CD4-positive, alpha-beta memory T cell (primary cell): ENCODE measurements around the gene TAPBPL. TPM values are rescaled to one million over a fixed set of nuclear protein-coding genes. Genes with fewer than 3 reads are reported as not detected.
A peak's percentile ranks its signal among the peaks of the same experiment; 100 is the strongest.
"Not testable (repeated sequence)": the region's sequence is repeated elsewhere in the genome, so short reads cannot be mapped to it uniquely, and the experiment has no call there.

ENCODE experiments used
- CTCF ChIA-PET: fragments of 350-600 bp; sonication (Branson Sonifier 250); formaldehyde crosslinking; loops from one replicate; lab custom pipeline; 2021; ENCODE audit warnings: inconsistent platforms; ENCODE audit not compliant: partially characterized antibody; lab: Charles Lee
- POLR2A ChIA-PET: fragments of 350-600 bp; sonication (Branson Sonifier 250); formaldehyde crosslinking; loops from one replicate; lab custom pipeline; 2021; ENCODE audit not compliant: partially characterized antibody; lab: Charles Lee
- DNase-seq, 5 donors: peaks; one replicate each; pipeline versions ENCODE4 v3.0.0 to v3.0.0-alpha.2; 2020 to 2022; ENCODE audit warnings: mixed read lengths in 1 of 5
- H3K27ac ChIP-seq: one replicate; pipeline ENCODE4 v1.7.0; 2013; ENCODE audit warnings: low read depth, low read length
- H3K27me3 ChIP-seq: 2 replicates; pipeline ENCODE4 v1.7.0; 2013; ENCODE audit warnings: mild to moderate bottlenecking, low read length, moderate library complexity; ENCODE audit not compliant: insufficient read depth
- H3K36me3 ChIP-seq: 2 replicates; pipeline ENCODE4 v1.7.0; 2013; ENCODE audit warnings: mild to moderate bottlenecking, low read length, moderate library complexity; ENCODE audit not compliant: insufficient read depth
- H3K4me1 ChIP-seq: 2 replicates; pipeline ENCODE4 v1.7.0; 2013; ENCODE audit warnings: mild to moderate bottlenecking, low read length, moderate library complexity; ENCODE audit not compliant: insufficient read depth
- H3K4me3 ChIP-seq, 2 donors: one replicate each; pipeline ENCODE4 v1.7.0; 2013; ENCODE audit warnings: low read length in 2 of 2, mild to moderate bottlenecking in 1 of 2
- H3K9me3 ChIP-seq, 2 donors: one replicate each; pipeline ENCODE4 v1.7.0; 2013; ENCODE audit warnings: low read length in 2 of 2, control low read depth in 1 of 2; ENCODE audit not compliant: control insufficient read depth in 1 of 2
- H3K27ac Mint-ChIP-seq, 7 donors: one replicate each; pipeline ENCODE4 v1.8.0; 2020 to 2021; ENCODE audit warnings: mixed read lengths in 7 of 7, mild to moderate bottlenecking in 6 of 7, inconsistent platforms in 3 of 7, moderate library complexity in 3 of 7
- H3K27me3 Mint-ChIP-seq, 2 donors: one replicate each; pipeline ENCODE4 v1.8.0; 2020 to 2021; ENCODE audit warnings: mixed read lengths in 2 of 2
- H3K36me3 Mint-ChIP-seq, 2 donors: one replicate each; pipeline ENCODE4 v1.8.0; 2020 to 2021; ENCODE audit warnings: mixed read lengths in 2 of 2, inconsistent platforms in 1 of 2, mild to moderate bottlenecking in 1 of 2
- H3K4me1 Mint-ChIP-seq, 4 donors: one replicate each; pipeline ENCODE4 v1.8.0; 2020 to 2021; ENCODE audit warnings: mixed read lengths in 4 of 4, mild to moderate bottlenecking in 1 of 4
- H3K4me3 Mint-ChIP-seq, 8 donors: one replicate each; pipeline ENCODE4 v1.8.0; 2020 to 2021; ENCODE audit warnings: mixed read lengths in 8 of 8, mild to moderate bottlenecking in 7 of 8, moderate library complexity in 6 of 8, inconsistent platforms in 3 of 8
- H3K9me3 Mint-ChIP-seq, 8 donors: one replicate each; pipeline ENCODE4 v1.8.0; 2020 to 2021; ENCODE audit warnings: mixed read lengths in 8 of 8, mild to moderate bottlenecking in 5 of 8, inconsistent platforms in 3 of 8, moderate library complexity in 1 of 8
- intact Hi-C: fragments of 100-400 bp; cut with micrococcal nuclease; formaldehyde crosslinking; loops from one replicate; pipeline ENCODE4 v1.15.1; 2023
- polyA plus RNA-seq, 2 donors: library from polyadenylated mRNA; unstranded; fragments of 300-500 nt; fragmentation: Illumina TruSeq; gene quantifications; one replicate each; pipeline ENCODE4 v1.2.3, GENCODE V29; 2021
- total RNA-seq, 2 experiments: library from RNA; stranded (reverse); gene quantifications; one replicate each; pipeline ENCODE4 v1.2.3, GENCODE V29; 2021

TAPBPL gene
- total and polyA plus RNA-seq, 4 experiments from 2014 or later, result 66.4 to 116 (median 84.6) TPM

DNA sequence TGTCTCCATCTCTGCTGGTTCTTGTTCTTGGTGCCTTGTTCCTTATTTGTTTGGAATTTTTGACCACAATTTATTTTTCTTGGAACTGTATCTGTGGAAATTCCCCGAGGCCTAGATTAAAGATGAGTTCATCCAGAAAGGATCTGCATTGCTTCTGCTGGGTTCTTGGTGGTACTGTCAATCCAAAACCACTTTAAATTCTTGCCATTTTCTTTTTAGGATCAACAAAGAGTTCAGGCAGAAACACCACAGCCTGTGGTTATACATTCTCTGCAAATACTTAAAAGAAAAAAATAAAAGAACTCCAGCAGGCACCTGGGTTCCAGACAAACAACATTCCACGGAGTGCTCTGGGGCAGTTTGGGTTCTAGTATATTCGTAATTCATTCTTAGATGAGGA is 24.6 kb downstream of the TAPBPL start:
- peaks cover 1% of the 10 kb centered on the region for H3K4me1 ChIP-seq
- POLR2A ChIA-PET, result no interaction called here
- CTCF ChIA-PET, result no interaction called here
- H3K27ac Mint-ChIP-seq, result no peak overlapping the region
- H3K27ac ChIP-seq, result no peak overlapping the region
- H3K27me3 Mint-ChIP-seq, result peaks cover 0 to 2% of the 10 kb centered on the region in 2 donors
- no peak for DNase-seq
- peaks cover 0 to 3% (median 0%) of the 10 kb centered on the region in 8 donors for H3K9me3 Mint-ChIP-seq
- H3K4me1 Mint-ChIP-seq, result peaks cover 0 to 3% (median under 1%) of the 10 kb centered on the region in 4 donors
- H3K9me3 ChIP-seq, result no peaks in the 10 kb centered on the region
- intact Hi-C loops, result no loop called here
- no peaks in the 10 kb centered on the region for H3K36me3 ChIP-seq
- H3K36me3 Mint-ChIP-seq, result no peaks in the 10 kb centered on the region
- no peak overlapping the region for H3K4me3 Mint-ChIP-seq
- H3K4me3 ChIP-seq, result no peak overlapping the region
- H3K27me3 ChIP-seq, result no peaks in the 10 kb centered on the region

DNA sequence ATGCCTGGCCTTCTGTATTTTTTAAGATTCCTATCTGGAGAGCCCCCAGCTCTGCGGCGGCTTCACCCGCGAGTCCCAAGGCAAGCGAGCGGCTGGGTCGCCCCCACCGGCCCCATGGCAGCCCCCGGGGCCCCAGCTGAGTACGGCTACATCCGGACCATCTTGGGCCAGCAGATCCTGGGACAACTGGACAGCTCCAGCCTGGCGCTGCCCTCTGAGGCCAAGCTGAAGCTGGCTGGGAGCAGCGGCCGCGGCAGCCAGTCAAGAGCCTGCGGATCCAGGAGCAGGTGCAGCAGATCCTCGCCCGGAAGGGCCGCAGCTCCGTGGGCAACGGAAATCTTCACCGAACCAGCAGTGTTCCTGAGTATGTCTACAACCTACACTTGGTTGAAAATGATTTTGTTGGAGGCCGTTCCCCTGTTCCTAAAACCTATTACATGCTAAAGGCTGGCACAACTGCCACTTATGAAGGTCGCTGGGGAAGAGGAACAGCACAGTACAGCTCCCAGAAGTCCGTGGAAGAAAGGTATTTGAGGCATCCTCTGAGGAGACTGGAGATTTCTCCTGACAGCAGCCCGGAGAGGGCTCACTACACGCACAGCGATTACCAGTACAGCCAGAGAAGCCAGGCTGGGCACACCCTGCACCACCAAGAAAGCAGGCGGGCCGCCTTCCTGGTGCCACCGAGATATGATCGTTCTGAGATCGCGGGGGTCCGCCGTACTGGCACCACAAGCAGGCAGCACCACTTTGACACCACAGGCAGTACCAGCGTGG is 25.9 kb downstream of the TAPBPL start:
- H3K4me1 Mint-ChIP-seq, H3K27ac Mint-ChIP-seq, H3K36me3 Mint-ChIP-seq, H3K27ac ChIP-seq, DNase-seq, H3K9me3 ChIP-seq, H3K27me3 Mint-ChIP-seq, H3K4me3 Mint-ChIP-seq, H3K4me3 ChIP-seq, H3K27me3 ChIP-seq, H3K4me1 ChIP-seq, intact Hi-C loops, H3K9me3 Mint-ChIP-seq, H3K36me3 ChIP-seq: not testable (repeated sequence)
- POLR2A ChIA-PET, result interaction anchor here (0.6 kb wide), 1 partner anchor 60 kb away, joined by 3 read pairs; no protein-coding TSS in a partner anchor
- CTCF ChIA-PET, result interaction anchor here (0.9 kb wide), 1 partner anchor 80 kb away, joined by 3 read pairs; no protein-coding TSS in a partner anchor

DNA sequence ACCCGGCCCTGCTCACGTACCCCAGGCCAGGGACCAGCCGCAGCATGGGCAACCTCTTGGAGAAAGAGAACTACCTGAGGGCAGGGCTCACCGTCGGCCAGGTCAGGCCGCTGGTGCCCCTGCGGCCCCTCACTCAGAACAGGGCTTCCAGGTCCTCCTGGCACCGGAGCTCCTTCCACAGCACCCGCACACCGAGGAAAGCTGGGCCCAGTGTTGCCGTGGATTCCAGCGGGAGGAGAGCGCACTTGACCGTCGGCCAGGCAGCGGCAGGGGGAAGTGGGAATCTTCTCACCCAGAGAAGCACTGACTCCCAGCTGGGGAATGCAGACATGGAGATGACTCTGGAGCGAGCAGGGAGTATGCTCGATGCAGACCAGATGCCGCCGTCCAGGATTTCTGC is 26.6 kb downstream of the TAPBPL start:
- Histone ChIP-seq H3K4me1 (no peaks in the 10 kb centered on the region), H3K4me3 (no peak overlapping the region), H3K27ac (no peak overlapping the region), H3K9me3 (no peaks in the 10 kb centered on the region), H3K27me3 (no peaks in the 10 kb centered on the region), H3K36me3 (no peaks in the 10 kb centered on the region)
- ChIA-PET CTCF (interaction anchor here (0.5 kb wide), 1 partner anchor 28 kb away, joined by 3 read pairs; no protein-coding TSS in a partner anchor), POLR2A (no interaction called here)
- H3K4me1 Mint-ChIP-seq, result no peaks in the 10 kb centered on the region
- H3K36me3 Mint-ChIP-seq, result no peaks in the 10 kb centered on the region
- peaks cover 0 to 2% of the 10 kb centered on the region in 2 donors for H3K27me3 Mint-ChIP-seq
- no peak overlapping the region for H3K27ac Mint-ChIP-seq
- no peak for DNase-seq
- peaks cover 0 to 3% (median 0%) of the 10 kb centered on the region in 8 donors for H3K9me3 Mint-ChIP-seq
- no peak overlapping the region for H3K4me3 Mint-ChIP-seq
- intact Hi-C loops, result no loop called here

DNA sequence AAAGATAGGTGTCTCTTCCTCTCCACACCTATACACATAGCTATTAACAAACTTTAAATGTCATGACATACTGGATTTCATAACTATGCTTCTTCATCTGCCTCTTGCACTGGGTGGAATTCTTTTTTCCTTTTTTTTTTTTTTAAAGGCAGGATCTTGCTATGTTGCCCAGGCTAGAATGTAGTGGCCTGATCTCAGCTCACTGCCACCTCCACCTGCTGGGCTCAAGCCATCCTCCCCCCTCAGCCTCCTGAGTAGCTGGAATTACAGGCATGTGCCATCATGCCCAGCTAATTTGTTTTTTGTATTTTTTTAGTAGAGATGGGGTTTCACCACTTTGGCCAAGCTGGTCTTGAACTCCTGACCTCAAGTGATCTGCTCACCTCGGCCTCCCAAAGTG is 36.4 kb downstream of the TAPBPL start:
- Mint-ChIP-seq H3K36me3 (peaks cover 7 to 9% of the 10 kb centered on the region in 2 donors), H3K4me1 (peaks cover 3 to 16% (median 12%) of the 10 kb centered on the region in 4 donors), H3K9me3 (peaks cover 0 to under 1% (median 0%) of the 10 kb centered on the region in 8 donors), H3K27me3 (no peaks in the 10 kb centered on the region), H3K4me3 (no peak overlapping the region), H3K27ac (no peak overlapping the region)
- H3K27ac ChIP-seq, result no peak overlapping the region
- H3K4me3 ChIP-seq, result no peak overlapping the region
- intact Hi-C loops, result no loop called here
- POLR2A ChIA-PET, result interaction anchor here (0.6 to 2.1 kb wide), 2 partner anchors 18 to 22 kb away, joined by 3 to 12 read pairs; partner anchors contain the start of gene VAMP1
- CTCF ChIA-PET, result interaction anchor here (0.9 to 2.1 kb wide), 3 partner anchors 23 to 76 kb away, joined by 3 to 6 read pairs (median 6); no protein-coding TSS in a partner anchor
- no peaks in the 10 kb centered on the region for H3K36me3 ChIP-seq
- H3K4me1 ChIP-seq, result peaks cover 10% of the 10 kb centered on the region
- no peaks in the 10 kb centered on the region for H3K9me3 ChIP-seq
- no peaks in the 10 kb centered on the region for H3K27me3 ChIP-seq
- DNase-seq, result no peak

DNA sequence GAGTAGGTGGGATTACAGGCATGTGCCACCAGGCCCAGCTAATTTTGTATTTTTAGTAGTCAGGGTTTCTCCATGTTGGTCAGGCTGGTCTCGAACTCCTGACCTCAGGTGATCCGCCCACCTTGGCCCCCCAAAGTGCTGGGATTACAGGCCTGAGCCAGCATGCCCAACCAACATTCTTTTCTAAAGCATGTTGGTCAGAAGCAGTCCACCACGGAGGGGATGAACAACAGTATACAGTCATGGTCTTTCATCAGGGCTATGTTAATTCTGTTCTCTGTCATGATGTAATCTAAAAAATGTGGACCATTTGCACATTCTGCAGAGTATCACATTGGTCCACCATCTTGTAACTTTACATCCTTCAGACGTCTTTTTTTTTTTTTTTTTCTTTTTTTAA is 37.6 kb downstream of the TAPBPL start:
- Histone ChIP-seq H3K4me3 (no peak overlapping the region), H3K9me3 (no peaks in the 10 kb centered on the region), H3K27me3 (no peaks in the 10 kb centered on the region), H3K36me3 (no peaks in the 10 kb centered on the region), H3K27ac (no peak overlapping the region), H3K4me1 (peaks cover 12% of the 10 kb centered on the region)
- ChIA-PET POLR2A (interaction anchor here (2.1 kb wide), 1 partner anchor 19 kb away, joined by 12 read pairs; the partner anchor contains the start of gene VAMP1), CTCF (no interaction called here)
- H3K9me3 Mint-ChIP-seq, result peaks cover 0 to 2% (median 0%) of the 10 kb centered on the region in 8 donors
- H3K4me1 Mint-ChIP-seq, result peaks cover 6 to 27% (median 14%) of the 10 kb centered on the region in 4 donors
- no peaks in the 10 kb centered on the region for H3K27me3 Mint-ChIP-seq
- intact Hi-C loops, result no loop called here
- no peak overlapping the region for H3K27ac Mint-ChIP-seq
- H3K36me3 Mint-ChIP-seq, result peaks cover 7 to 17% of the 10 kb centered on the region in 2 donors
- DNase-seq, result no peak
- H3K4me3 Mint-ChIP-seq, result no peak overlapping the region

DNA sequence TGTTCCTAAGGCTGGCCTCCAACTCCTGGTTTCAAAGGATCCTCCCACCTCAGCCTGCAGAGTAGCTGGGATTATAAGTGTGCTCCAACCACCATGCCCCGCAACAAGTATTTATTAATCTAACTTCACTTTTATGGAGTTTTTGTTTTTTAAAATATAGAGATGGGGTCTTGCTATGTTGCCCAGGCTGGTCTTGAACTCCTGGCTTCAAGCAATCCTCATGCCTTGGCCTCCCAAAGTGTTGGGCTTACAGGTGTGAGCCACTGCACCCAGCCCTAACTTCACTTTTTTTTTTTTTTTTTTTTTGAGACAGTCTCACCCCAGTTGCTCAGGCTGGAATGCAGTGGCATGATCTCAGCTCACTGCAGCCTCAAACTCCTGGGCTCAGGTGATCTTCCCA is 38.8 kb downstream of the TAPBPL start:
- DNase-seq, H3K36me3 ChIP-seq, H3K4me3 ChIP-seq, H3K27me3 Mint-ChIP-seq, H3K27me3 ChIP-seq, H3K27ac ChIP-seq, H3K9me3 ChIP-seq, H3K9me3 Mint-ChIP-seq, intact Hi-C loops, H3K4me3 Mint-ChIP-seq: not testable (repeated sequence)
- Mint-ChIP-seq H3K36me3 (peaks cover 7 to 17% of the 10 kb centered on the region in 2 donors), H3K4me1 (peaks cover 18 to 39% (median 26%) of the 10 kb centered on the region in 4 donors), H3K27ac (peak overlapping the region in 1 of 7 donors; percentile 22)
- ChIA-PET CTCF (interaction anchor here (0.9 to 1.7 kb wide), 4 partner anchors 23 to 63 kb away, joined by 3 to 7 read pairs (median 6); no protein-coding TSS in a partner anchor), POLR2A (interaction anchor here (3.8 to 7.8 kb wide), 3 partner anchors 19 to 47 kb away, joined by 76 to 99 read pairs (median 97); partner anchors contain the start of genes GAPDH and VAMP1)
- peaks cover 24% of the 10 kb centered on the region for H3K4me1 ChIP-seq
